GM13976 (cell line): Measurements from ENCODE around the gene JPT2.

Experiments used
- DNase-seq: peaks from one replicate; pipeline ENCODE4 v3.0.0; 2012; ENCODE audit warnings: low spot score
- in situ Hi-C: fragments of 300-500 bp; cut with MboI; formaldehyde crosslinking; loops from one replicate; pipeline ENCODE4 v1.12.0; 2022; ENCODE audit warnings: low sequenced_read_pairs, mixed read lengths, inconsistent platforms; ENCODE audit not compliant: unreplicated experiment
- TF ChIP-seq, protein P1 (sequence below): IDR thresholded peaks from 2 replicates; pipeline ENCODE4 v1.5.1; 2012; ENCODE audit warnings: borderline replicate concordance, mild to moderate bottlenecking; ENCODE audit not compliant: insufficient read depth; ENCODE audit errors: extremely low read depth, missing control alignments, control extremely low read depth

The JPT2 gene

DNA sequence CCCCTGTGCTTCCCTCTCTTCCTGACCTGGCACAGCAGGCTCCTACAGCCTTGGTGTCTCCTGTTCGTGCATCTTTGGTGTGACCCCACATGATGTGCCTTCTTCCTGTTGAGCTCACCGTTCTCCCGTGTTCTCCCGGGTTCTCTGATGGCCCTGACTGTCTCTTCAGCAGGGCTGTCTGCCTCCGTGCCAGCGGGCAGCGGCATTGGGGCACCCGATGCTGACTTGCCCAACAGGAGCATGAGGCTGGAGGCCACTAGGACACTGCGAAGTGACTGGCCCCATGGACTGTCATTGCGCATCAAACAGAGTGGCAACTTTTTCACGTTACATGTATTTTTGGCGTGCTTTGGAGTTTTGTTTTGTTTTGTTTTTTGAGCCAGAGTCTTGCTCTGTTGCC is 43.5 kb upstream of the JPT2 start:
- TF ChIP-seq, protein P1, sequence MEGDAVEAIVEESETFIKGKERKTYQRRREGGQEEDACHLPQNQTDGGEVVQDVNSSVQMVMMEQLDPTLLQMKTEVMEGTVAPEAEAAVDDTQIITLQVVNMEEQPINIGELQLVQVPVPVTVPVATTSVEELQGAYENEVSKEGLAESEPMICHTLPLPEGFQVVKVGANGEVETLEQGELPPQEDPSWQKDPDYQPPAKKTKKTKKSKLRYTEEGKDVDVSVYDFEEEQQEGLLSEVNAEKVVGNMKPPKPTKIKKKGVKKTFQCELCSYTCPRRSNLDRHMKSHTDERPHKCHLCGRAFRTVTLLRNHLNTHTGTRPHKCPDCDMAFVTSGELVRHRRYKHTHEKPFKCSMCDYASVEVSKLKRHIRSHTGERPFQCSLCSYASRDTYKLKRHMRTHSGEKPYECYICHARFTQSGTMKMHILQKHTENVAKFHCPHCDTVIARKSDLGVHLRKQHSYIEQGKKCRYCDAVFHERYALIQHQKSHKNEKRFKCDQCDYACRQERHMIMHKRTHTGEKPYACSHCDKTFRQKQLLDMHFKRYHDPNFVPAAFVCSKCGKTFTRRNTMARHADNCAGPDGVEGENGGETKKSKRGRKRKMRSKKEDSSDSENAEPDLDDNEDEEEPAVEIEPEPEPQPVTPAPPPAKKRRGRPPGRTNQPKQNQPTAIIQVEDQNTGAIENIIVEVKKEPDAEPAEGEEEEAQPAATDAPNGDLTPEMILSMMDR: no peak
- in situ Hi-C loops: no loop called here
- no peak for DNase-seq

DNA sequence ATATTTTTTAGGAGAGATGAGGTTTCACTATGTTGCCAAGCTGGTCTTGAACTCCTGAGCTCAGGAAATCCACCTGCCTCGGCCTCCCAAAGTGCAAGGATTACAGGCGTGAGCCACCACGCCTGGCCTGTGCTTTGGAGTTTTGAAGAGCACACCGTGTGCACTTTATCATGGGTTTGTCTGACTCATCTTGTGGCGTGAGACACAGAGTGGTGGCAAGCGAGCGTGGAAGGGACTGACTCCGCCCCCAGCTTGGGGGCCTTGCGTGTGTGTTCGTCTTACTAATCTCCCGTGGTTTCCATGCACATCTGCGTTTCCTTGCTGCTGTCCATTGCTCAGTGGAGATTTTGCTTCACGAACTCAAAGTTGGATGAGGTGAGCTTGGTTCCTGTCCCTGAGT is 43.0 kb upstream of the JPT2 start:
- no peak for DNase-seq
- in situ Hi-C loops: no loop called here
- TF ChIP-seq, protein P1: no peak

DNA sequence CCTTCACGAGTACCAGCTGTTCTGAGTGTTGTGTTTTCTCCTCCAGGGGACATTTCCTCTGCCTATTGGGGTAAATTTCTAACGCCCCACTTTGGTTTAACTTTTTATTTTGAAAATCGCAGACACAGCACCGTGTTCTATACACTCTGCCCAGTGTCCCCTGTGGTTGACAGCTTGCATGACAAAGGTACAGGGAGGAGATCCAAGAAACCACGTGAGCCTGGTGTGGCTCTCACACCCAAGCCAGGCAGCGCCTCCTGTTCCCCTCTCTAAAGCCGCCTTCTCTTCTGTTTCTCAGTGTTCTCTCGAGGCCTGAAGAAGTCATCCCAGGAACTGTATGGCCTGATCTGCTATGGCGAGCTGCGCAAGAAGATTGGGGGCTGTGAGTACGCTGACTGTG is 40.6 kb upstream of the JPT2 start:
- in situ Hi-C loops: no loop called here
- TF ChIP-seq, protein P1: no peak
- DNase-seq: no peak

DNA sequence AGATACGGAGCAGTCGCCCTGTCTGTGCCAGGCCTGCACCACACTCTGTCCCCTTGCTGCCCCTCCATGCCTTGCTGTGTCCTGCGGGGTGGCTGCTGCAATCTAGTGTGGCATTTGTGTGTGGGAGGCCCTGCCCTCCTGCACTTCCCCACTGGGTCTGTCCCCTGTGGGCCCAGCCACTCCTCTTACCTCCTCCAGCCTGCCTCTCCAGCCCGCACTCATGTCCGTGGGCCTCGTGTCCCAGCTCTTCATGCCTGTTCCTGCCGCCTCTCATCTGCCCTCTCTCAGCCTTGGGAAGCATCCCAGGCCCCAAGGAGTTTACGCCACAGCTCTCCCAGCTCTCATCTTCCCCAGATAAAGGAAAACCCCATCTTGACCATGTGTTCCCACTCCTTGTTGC is 39.3 kb upstream of the JPT2 start:
- in situ Hi-C loops: no loop called here
- TF ChIP-seq, protein P1: no peak
- DNase-seq: no peak

DNA sequence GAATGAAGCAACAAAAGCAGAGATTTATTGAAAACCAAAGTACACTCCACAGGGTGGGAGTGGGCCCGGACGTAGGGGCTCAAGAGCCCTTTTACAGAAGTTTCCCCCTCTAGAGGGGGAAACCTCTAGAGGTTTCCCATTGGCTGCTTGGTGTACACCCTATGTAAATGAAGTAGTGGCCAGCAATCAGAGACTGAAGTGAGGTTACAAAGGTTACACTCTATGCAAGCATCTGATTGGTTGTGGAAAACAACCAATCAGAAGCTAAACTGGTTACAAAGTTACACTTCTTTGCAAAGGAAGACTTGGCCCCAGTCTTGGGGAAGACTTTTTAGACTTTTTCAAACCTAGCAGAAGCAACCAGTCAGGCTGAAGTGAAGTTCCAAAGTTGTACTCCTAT is 38.8 kb upstream of the JPT2 start:
- in situ Hi-C loops: no loop called here
- TF ChIP-seq, protein P1: no peak
- DNase-seq: no peak

DNA sequence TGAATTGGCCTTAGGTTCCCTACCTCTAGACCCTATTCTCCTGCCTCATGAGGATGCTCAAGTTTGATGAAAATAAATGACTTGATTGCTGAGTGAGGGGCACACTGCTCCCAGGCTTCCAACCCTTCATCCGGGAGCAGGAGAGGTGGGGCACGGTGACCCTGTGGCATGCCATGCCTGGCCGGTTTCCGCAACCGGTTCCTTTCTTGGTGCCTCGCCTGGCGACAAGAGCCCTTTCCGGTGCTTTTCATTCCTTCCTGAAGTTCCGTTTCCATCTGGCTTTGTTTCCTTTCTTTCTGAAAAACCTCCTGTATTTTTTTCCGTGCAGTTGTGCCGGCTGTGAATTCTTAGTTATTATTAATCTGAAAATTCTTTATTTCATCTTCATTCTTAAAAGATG is 38.2 kb upstream of the JPT2 start:
- DNase-seq: no peak
- TF ChIP-seq, protein P1: no peak
- in situ Hi-C loops: no loop called here

DNA sequence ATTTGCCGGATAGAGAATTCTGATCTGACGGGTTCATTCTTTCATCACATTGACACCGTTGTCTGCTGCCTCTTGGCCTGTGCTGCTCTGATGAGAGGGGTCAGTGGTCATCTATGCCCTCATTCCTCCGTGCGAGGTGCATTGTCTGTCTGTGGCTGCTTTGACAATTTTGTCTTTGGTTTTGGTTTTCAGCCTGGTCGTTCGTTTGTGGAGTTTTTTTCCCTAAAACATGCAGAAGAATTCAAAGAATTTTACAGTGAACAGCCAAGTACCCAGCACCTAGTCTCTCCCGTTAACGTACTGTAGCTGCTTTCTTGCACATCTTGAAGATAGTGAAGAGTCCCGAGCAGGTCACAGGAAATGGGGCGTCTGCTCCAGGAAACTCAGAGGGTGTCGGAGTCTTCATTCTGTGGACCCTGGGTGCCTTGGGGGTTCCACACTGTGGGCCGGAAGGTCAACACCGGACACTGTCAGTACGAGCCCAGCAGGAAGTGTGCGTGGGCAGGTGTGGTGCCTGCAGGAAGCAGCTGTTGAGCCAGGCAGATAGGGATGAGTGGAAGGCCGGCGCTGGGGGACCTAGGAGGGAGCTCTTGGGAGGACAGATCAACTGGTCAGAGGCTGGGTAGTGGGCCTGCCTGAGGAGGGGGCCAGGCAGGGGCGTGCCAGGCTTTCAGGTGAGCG is 37.7 kb upstream of the JPT2 start:
- in situ Hi-C loops: no loop called here
- DNase-seq: no peak
- TF ChIP-seq, protein P1: no peak
